Posterior cingulate gyrus (tissue), 11 donors: Measurements from ENCODE around the gene TNFRSF13B.
A peak's percentile ranks its signal among the peaks of the same experiment; 100 is the strongest.
"Not testable (repeated sequence)": the region's sequence is repeated elsewhere in the genome, so short reads cannot be mapped to it uniquely, and the experiment has no call there.

Experiments
- DNase-seq, 10 donors: peaks; one replicate each; pipeline versions ENCODE4 v3.0.0 to v3.0.0-alpha.2; 2020 to 2021; ENCODE audit warnings: mixed read lengths in 3 of 10
- intact Hi-C: fragments of 100-400 bp; cut with DNase I; formaldehyde crosslinking; loops from one replicate; pipeline ENCODE4 v1.15.1; 2023

TNFRSF13B gene

DNA sequence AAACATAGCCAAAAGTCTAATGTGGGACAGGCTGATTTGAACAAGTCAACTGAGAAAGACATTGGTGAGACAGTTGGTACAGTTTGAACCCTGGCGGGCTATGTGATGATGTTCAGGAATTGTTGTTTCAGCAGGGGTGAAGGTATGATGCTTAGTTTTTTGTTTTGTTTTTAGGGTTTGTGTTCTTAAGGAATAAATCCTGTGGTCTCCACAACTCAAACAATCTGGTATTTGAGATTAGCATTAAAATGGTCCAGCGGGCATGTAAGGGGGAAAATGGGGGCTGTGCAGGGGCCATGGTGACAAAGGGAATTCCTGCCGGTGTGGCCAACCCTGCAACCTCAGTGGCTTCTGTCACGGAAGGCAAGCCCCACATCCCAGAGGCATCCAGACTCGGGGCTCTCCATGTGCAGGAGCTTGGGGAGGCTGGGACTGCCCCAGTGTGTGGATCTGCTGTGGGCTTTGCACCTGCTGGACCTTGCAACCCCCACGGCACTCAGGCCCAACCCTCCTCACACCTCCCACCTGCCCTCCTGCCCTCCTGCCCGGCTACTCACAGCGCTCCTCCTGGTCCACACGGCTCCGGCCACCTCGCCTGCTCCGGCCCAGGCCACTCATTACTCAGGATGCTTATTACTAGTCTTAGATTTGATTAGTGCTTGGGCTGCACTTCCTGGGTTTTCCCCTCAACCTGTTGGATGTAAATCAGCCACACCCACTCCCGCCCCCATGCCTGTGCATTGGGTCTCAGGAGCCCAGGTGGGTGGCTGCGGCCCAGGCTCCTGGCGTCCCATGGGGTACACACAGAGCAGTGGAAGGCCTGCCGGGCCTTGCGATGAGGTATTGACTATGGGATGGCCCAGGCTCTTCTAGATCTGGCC, at the start of gene TNFRSF13B:
TNFRSF13B (minus strand) TSS at position 661 of the 881 bp plus-strand sequence; CDS start at position 618, 43 bp downstream.
- DNase-seq = peak in 1 of 10 donors; percentile 52
- intact Hi-C loops = no loop called here

DNA sequence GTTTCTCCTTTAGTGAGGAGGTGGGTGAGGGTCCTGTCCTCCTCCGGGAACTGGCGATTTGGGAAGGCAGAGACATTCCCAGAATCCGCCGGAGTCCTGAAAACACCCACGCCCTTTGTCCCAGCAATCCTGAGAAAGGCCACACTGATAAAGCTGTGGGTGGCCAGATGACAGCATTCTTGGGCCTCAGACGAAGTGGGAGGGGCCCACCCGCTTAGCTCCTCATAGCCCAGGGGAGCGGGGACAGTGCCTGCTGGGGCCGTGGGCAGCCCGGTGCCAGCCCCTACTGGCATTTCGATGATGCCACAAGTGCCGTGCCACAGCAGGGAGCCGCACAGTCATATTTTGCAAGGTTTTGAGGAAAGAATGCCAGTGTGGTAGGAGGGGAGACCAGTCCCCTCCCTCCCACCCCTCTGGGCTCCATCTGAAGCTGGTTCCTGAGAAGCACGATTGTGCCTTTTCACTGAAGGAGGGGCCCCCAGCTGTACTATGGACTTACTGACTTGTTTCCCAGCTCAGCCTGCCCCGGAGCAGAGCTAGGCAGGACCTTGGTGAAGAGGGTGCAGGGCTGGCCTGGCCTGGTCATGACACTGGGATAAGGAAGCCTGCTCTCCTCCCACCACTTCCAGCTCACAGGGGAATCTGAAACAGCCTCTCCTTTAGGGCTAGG, 49.4 kb upstream of the TNFRSF13B start:
- intact Hi-C loops = no loop called here
- peak in 9 of 10 donors; percentile 32 to 93 (median 57) for DNase-seq

DNA sequence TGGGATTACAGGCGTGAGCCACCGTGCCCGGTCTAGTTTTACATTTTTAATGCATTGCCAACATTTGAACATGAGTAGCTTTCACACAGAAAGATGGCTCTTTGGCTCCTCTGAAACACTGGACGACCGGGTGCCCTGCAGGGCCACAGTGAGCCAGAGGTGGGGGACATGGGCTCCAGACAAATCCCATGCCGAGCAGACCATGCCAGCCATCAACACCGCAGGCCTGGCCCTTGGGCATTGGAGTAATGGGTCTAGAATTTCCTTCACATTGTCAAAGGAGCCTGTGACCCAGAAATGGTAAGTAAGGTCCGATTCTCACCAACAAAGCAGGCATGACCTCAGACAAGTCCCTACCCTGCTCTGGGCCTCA, 48.9 kb upstream of the TNFRSF13B start:
- peak in 2 of 10 donors; percentile 54 to 79 for DNase-seq
- intact Hi-C loops = no loop called here

DNA sequence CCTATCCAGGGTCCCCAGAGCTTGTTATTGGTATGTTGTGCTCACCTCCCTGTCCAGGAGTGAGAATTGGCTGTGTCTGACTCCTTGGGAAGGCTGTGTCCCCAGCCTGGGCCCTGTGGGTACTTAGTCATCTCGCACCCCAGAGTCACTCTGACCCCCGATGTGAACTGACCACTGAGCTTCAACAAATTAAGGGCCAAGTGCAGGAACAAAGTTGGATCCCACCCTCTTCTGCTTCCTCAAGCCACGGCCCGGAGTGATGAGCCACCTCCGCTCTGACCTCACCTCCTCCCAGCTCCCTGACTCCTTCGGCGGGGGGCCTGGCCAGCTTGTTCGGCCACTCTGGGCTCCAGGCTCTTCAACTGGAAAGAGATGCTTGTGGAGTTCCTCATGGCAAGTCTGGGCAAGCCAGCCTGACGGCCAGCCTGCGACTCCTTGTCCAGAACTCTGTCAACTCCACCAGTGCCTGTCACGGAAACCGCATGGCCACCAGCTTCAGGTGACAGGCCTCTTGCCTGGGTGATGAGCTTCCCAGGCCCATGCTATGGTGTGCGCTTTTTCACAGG, 48.1 kb upstream of the TNFRSF13B start:
- intact Hi-C loops = no loop called here
- peak in 2 of 10 donors; percentile 70 for DNase-seq

GRCh38 chr17:17019430-17019762, 47.5 kb upstream of the TNFRSF13B start:
- intact Hi-C loops = no loop called here
- peak in 1 of 10 donors; percentile 44 for DNase-seq

- intact Hi-C loops = no loop called here
- peak in 2 of 10 donors; percentile 63 to 65 for DNase-seq
Measured at GRCh38 chr17:17018612-17019429, 46.9 kb upstream of the TNFRSF13B start.

DNA sequence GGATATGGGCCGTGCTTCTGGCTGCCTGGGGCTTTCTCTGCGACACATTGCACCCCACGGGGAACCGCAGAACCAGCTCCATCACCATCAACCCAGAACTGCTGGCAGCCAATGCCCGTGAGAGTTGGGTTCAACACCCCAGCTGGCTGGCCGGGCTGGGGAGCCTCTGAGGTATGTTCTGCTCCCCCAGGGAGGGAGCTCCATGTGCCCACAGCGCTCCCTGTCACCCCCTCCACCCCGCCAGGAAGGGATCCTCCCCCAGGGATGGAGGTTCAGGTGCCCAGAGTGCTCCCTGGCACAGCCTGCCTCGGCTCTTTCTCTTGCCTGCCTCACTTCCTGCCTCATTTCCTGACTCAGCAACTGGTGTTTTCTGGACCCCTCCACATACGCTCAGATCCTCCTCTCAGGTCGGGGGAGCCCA, 46.1 kb upstream of the TNFRSF13B start:
- intact Hi-C loops = no loop called here
- DNase-seq = peak in 2 of 10 donors; percentile 61 to 77

DNA sequence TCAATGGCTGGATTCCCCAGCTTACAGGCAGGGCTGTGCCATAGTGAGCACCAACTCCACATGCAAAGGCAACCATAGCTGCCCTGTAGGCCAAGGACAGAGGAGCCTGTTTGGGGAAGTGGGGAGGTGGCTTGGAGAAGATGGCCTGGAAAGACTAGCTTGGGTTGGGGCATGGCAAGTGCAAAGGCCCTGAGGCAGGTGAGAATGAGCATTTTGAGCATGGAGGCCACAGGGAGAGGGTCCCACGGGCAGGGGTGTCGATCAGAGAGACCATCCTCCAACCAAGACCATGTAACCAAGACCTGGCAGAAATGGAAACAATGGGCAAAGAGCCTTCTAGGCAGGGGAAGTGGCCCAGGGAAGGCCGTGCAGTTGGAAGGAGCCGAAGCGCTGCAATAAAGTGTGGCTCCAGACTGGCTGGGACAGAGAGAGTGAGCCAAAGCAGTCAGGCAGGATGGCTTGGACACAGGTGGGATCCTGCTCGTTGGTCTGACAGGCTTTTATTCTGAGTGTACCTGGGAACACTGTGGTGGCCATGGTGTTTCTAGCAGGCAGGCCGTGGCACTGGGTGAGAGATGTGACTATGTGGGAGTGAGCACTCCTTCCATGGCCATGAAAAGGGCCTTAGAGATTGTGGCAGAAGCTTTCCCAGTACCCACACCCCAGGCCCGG, 45.6 kb upstream of the TNFRSF13B start:
- peak in 2 of 10 donors; percentile 7 to 39 for DNase-seq
- intact Hi-C loops = no loop called here

DNA sequence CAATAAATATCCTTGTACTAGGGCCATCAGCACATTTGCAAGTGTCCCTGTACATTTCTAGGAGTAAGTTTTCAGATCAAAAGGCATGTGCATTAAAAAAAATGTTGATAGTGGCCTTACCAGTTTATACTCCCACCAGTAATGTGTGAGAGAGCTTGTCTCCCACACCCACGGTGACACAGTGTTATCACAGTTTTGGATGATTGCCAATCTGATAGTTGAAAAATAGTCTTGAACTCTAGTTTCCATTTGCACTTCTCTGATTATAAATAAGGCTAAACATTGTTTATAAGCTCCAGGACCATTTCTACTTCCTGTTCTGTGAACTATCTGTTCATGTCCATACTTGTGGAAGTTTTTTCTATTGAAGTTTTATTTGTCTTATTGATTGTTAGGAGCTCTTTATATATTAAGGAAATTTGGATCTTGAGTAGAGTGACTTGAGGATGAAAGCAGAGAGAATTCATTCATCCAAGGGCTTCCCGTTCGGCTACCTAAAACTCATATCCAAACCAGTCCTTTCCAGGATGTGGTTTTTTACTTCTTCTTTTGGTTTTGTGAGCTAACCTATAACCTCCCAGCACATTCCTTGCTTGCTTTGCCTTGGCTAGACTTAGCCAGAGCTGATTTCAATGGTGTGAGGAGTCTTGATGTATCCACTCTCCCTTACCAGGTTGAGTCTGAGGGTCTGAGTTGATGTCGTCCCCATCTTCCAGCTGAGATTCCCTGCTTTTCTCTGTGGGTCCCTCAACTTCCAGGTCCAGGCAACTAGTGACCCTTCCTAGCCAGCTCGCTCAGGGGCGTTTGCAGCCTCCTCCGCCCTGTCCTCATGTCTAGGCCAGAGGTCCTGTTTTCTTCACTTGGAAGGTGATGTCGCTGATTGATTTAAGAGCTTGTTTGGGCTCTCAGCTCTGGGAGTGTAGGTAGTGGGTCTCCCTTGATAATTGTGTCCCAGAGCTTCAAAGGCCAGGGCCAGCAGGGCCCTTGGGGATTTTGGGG, 44.6 kb upstream of the TNFRSF13B start:
- intact Hi-C loops = not testable (repeated sequence)
- DNase-seq = peak in 2 of 10 donors; percentile 12

DNA sequence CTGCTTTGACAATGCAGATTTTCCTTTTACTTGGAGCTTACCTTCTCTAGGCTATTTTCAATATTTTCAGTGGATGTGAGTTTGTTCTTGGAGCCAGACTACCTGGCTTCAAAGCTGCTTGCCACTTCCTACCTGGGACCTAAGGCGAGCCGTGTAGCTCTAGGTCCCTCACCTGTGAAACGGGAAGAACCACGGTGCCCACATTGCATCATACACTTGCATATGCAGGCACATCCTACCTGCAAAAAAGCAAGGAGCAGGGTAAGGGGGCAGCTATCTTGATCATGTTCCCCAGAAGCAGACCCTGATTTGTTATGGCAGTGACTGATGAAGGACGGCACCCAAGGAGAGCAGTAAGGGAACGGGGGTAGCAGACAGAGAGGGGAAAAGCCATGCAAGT, 43.3 kb upstream of the TNFRSF13B start:
- intact Hi-C loops = no loop called here
- peak in 2 of 10 donors; percentile 26 to 35 for DNase-seq

GRCh38 chr17:17014748-17015124, 42.8 kb upstream of the TNFRSF13B start:
- DNase-seq = peak in 8 of 10 donors; percentile 29 to 88 (median 54)
- intact Hi-C loops = not testable (repeated sequence)

GRCh38 chr17:17013828-17014747, 42.2 kb upstream of the TNFRSF13B start:
- intact Hi-C loops = not testable (repeated sequence)
- peak in 2 of 10 donors; percentile 66 to 71 for DNase-seq

DNA sequence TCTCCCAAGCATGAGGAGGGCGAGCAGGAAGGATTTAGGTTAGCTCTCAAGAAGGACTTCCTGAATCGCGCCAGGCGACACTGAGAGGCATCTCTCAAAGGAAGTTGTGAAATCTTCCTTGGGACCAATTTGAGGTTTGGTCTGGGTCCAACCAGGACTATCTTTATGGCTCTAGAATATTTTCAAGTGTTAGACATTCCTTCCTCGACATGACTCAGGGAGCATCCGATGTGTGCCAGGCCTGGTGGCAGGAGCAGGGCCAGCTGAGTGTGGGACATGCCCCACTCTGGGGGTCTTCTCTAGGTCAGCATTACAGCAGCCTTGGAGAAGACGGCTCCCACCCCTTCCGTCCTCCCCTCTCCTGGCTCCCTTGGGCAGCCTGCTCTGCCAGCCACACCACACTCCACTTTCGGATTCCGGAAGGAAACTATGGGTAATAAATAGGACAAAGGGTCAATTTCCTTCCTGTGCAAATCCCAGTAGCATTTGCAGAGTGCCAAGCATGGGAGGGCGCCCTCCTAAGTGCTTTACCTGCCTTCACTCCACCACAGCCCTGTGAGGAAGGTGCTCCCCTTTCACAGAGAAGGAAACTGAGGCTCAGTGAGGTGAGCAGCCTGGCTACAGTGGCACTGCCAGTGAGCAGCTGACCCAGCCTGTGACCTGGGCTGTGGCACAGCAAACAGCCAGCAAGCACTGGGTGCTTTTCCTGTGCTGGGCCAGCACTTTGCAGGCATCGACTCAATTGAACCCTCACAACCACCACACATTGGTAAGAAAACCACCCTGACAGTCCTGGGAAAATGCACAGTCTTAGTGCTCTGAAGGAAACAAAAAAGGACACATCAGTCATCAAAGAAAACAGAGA, 39.4 kb upstream of the TNFRSF13B start:
- DNase-seq = peak in 3 of 10 donors; percentile 16 to 49 (median 22)
- intact Hi-C loops = not testable (repeated sequence)

- DNase-seq = peak in 2 of 10 donors; percentile 9 to 49
- intact Hi-C loops = not testable (repeated sequence)
Measured at GRCh38 chr17:17010545-17011034, 38.7 kb upstream of the TNFRSF13B start.

GRCh38 chr17:17009972-17010371, 38.1 kb upstream of the TNFRSF13B start:
- intact Hi-C loops = loop anchor here (10.0 kb wide), 3 partner anchors 95 to 305 kb away; no protein-coding TSS in a partner anchor
- peak in 2 of 10 donors; percentile 35 to 40 for DNase-seq
